Ammon's horn (tissue), 1 donor: Measurements from ENCODE around the gene PAX2.
A peak's percentile ranks its signal among the peaks of the same experiment; 100 is the strongest.

Experiments used
- DNase-seq: peaks from one replicate; pipeline ENCODE4 v3.0.0-alpha.2; 2016; ENCODE audit warnings: low spot score

The PAX2 gene

DNA sequence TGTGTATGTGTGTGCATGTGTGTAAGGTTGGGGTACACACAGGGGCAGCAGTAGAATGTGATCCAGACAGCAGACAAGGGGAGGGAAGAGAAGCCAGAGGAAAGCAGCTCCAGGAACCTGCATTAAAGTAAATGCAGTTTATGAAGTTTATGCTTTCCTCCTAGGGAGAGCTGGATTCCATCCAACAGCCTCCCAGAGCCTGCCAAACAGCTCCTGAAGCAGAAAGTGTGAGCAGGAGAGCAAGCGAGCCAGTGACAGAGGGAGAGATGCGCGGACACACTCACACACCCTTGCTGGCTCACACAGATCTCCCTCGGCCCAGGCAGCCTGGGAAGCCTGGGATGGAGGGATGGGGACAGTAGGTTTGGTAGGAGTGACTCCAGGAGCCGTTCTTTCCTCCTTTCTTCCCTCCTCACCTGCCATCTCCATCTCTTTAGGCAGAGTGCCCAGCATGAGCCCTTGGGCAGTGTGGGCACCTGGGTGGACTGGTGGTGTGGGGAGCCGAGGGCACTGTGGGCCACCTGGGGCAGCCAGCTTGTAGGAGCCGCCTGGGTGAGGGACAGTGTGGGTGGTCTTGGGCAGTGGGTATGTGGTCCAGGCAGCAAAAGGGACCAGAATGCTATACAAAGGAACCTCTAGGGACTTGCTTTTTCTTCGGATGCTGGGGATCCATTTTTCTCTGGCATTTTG lies 46.1 kb downstream of the PAX2 start:
- no peak for DNase-seq

- no peak for DNase-seq
Observed at GRCh38 chr10:100792574-100792973, 47.2 kb downstream of the PAX2 start.

- no peak for DNase-seq
Observed at GRCh38 chr10:100793055-100793454, 47.7 kb downstream of the PAX2 start.

GRCh38 chr10:100799881-100800280 lies 54.5 kb downstream of the PAX2 start:
- no peak for DNase-seq

GRCh38 chr10:100800931-100801330 lies 55.5 kb downstream of the PAX2 start:
- DNase-seq: no peak

DNA sequence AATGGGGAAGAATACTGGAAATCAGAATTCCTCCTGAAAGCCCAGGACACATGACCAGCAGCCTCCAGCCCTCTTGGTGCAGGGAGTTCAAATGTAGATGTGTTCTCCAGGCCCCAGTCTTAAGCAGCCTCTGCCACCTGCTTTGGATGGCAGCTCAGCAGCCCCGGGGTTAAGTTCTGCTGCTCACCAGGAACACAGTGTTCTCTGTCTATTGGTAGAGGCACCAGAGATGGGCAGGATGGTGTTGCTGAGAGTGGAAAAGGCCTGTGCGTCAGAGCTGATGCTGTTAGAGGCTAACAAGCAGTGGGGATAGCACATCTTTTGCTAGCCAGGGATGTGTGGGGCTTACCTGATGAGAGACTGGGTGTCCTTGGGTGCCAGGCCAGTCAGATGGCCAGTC lies 56.8 kb downstream of the PAX2 start:
- DNase-seq: no peak

DNA sequence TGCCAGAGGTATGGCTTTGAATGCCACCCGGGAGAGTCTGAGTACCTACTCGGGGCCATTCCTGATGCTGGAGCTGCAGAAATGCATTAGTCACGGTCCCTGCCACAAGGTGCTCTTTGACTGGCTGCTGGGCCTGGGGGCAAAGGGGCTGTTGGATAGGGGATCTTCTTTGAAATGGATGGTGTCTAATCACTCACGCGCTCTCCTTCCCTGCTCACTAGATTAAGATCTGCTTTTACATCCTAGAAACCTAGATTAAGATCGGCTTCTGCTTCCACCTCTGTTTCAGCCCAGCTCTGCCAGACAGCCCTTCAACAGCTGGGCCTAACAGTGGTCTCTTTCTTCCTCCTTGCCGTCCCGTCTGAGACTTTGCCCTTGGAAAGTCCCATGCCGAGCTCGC lies 57.2 kb downstream of the PAX2 start:
- DNase-seq: no peak

DNA sequence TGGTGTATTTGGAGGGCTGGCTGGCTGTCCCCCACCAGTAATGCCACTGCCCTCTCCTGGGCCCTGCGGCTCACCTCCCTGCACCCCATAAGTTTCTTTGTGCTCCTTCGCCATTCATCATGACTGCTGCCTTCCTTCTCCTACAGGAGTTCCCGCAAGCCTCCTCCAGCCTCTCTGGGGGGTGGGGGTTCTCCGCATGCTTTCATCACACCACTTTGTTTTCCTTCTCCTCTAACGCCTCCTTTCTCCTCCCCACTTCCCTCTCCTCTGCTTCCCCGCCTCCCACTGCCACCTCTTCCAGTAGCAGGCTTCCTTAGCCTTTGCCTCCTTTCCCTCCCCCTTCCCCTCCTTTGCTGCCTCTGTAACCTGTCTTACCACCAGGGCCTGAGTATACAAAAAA lies 58.1 kb downstream of the PAX2 start:
- no peak for DNase-seq

DNA sequence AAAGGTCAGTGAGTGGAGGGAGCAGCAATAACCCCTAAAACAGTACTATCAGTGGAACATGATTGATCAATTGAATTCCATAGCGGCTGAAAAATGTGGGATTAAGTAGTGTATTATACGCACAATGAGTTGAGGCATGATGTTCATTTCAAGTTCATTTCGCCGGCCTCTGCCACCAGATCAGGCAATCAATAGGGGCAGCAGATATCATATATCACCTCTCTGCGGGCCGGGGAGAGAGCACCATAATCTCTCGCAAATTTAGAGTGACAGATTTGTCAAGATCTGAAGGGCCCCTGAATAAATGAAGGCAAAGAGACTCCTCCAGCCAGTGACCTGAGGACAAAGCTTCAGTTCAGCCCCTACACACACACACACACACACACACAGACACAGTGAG lies 58.5 kb downstream of the PAX2 start:
- no peak for DNase-seq

DNA sequence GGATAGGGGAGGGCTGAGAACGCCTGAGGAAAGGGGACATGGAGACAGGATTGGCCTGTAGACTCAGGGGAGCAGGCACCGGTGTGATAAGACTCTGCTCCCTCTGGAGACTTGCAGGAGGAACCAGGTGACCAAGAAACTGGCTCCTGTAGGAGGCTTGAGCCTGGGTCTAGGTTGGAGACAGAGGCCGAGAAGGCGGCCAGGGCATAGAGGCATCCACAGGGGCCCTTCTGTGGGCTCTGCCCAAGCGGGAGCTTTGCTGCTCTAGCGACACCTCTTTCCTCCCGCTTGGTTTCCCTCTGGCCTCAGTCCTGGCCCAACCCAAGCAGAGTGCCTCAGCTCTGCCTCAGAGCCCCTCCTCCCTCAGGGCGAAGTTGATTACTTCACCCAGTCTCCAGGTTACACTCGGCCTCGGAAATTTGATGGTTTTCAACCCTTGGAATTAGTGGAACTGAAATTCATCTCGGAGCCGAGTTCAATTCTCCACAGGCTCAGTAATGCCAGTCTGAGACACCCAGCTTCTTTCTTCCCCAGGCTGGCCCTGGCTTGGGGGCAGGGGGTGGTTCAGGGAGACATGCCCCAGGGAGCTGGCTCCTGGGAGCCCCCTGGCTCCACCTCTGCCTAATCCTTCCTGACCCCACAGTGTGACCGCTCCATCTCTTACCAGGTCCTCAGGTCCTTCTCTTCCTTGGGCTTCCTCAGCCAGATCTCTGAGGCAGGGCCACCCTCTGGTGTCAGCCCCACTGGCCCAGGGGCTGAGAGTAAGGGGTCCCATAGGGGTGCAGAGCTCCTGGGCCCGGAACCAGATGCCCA lies 60.4 kb downstream of the PAX2 start:
- no peak for DNase-seq

GRCh38 chr10:100806356-100806645 lies 60.9 kb downstream of the PAX2 start:
- DNase-seq: no peak

- DNase-seq: peak; percentile 39
Observed at GRCh38 chr10:100807241-100807951, 62.0 kb downstream of the PAX2 start.

GRCh38 chr10:100808876-100809275 lies 63.5 kb downstream of the PAX2 start:
- no peak for DNase-seq

DNA sequence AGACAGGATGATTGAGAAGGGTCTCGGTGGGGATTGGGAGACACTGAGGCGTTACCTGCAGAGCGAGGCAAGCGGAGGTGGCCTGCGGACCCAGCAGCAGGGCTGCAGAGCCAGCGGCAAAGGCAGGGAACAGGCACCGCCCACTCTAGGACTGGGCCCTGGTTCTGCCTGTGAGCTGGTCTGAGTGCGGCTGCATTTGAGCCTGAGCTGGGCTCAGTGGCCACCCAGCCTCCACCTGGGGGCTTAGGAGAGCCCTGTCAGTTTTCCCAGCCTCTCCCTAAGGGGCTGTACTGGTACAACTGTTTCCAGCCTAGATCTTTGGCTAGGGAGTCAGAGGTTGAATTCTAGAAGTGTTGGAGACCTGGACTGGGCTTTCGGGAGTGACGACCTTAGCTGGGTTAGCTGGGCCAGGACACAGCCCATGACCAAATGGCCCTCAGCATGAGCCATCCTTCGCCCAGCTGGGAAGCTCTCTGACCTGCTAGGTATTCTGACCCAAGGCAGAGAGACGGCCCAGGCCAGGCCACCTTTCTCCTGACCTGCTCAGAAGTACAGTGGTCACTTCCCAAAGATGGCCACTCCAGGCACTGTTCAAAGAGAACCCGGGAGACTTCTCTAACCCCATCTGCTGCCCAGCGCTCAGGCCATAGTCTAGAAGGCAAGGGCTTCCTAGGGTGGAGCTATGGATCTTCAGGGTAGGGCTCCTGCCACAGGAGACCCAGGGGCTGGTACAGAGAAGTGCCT lies 64.9 kb downstream of the PAX2 start:
- no peak for DNase-seq

DNA sequence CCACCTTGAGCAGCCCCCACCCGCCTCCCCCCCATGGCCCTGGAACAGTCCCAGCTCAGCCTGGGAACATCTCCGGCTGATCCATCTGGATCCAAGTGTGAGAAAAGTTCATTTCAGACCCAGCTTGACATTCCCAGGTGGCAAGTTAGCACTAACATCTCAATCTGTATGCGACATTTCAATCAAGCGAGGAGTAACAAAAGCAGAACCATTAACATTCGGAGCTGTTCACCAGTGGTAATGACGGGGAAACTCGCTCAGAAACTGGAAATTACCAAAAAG lies 65.4 kb downstream of the PAX2 start:
- no peak for DNase-seq

DNA sequence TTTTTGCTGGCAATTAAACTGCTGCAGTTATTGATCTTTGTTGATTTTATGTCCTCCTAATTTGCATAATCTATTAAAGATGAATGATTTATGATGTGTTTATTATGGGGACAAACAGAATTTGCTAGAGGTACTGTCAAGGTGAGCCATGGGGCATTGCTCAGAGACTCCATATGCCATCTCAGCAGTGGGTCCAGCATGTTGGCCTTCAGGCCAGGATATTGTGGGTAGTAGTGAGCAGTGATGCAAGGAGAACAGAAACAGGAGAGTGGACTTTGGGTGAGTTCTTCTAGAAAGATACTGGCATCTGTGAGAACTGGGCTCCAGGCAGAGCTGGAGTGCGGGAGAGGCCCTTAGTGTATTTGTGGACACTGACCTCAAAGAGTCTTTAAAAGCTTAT lies 65.9 kb downstream of the PAX2 start:
- no peak for DNase-seq

DNA sequence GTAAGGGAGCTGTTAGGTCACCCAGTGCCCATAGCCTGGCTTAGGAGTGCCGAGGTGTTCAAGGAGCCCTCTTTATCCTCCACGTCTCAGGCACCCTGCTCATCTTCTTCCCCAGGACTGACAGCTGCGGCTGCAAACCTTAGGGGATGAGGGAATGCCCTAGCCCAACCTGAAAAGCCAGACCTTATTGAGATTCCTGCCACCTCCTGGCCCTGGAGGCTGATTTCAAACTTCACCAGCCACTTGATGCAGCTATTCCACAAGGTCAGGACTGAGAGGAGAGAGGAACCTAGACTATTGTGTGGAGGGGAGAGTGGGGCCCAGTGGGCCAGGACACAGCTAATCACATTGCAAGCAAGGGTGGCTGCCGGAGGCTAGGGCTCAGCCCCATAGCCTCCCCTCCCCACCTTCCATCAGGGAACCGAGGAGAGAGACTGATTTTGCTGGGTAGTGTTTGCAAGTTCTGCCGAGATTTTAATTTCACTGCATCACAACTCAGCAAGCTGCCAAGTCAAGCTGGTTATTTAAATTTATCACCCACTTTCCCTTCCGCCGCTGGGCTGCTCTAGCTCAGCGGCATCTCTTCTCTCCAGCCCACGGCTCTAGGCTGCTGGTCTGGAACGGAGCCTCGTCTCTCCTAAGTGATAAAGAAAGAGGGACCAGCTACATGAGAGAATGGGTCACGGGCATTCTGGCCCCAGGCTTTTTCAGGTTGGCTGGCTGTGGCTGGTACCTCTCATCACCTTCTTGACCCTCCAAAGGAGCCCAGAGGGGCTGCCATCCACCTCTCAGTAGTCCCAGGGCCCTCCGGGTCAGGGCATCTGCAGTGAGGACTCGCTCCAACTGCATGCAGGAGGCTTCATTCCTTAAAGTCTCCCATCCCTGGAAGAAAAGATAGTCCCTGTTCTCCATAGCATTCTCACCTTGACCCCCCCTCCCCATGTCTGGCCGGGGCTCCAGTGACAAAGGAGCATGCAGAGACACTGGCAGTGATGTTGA lies 66.7 kb downstream of the PAX2 start:
- DNase-seq: peak; percentile 46

DNA sequence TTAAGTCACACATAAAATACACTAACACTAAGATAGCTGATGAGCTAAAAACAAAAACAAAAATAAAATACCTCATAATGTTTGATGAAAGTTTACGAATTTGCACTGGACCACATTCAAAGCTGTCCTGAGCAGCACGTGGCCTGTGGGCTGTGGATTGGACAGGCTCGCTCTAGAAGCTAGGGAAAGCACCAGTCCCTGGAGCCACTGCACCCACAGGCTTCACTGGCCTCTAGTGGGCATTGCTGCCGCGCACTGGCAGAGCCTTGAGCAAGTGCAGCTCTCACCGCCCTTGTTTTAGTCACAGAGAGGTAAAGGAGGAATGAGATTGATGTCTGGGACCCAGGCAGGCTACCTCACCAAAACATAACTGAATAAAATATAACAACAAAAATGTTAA lies 67.6 kb downstream of the PAX2 start:
- no peak for DNase-seq

DNA sequence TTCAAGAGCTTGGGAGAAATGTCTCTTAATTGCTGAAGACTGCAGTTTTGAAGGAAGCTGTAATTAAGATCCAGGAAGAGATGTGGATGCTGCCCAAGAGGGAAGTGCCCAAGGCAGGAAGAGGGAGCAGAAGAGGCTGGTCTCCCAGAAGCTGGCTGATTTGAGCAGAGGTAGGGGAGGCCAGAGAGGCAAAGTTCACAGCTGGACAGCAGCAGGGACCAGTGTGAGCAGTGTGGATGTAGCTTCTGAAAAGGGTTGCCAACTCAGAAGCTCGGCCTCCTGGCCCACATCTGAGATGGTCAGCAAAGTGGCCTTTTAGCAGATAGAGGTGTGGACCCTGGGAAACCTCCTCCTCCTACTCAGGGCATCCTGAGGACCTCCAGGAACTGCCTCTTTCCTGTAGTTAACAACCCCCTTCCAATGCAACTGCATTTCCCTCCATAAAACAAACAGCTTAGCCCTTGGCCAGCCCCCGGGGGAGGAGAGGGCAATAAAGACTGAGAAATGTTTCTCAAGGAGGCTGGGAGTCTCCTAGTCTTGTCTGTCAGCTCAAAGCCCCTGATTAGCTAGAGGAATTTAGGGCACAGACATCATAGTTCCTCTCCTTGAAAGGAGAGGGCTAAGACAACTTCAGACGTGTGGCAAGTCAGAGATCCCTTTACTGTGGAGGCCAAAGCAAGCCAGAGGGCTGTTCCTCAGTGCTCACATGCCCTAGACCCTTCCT lies 69.5 kb downstream of the PAX2 start:
- no peak for DNase-seq

GRCh38 chr10:100816671-100817070 lies 71.3 kb downstream of the PAX2 start:
- no peak for DNase-seq
